IgD-negative memory B cell (primary cell): ENCODE measurements around the gene SLC25A22. TPM values are rescaled to one million over a fixed set of nuclear protein-coding genes. Genes with fewer than 3 reads are reported as not detected.

Experiments used
- H3K27ac Mint-ChIP-seq, 3 donors: one replicate each; pipeline ENCODE4 v1.8.0; 2020 to 2022; ENCODE audit warnings: mild to moderate bottlenecking in 3 of 3, mixed read lengths in 3 of 3, moderate library complexity in 1 of 3
- H3K27me3 Mint-ChIP-seq: one replicate; pipeline ENCODE4 v1.8.0; 2021; ENCODE audit warnings: mixed read lengths
- H3K36me3 Mint-ChIP-seq: one replicate; pipeline ENCODE4 v1.8.0; 2020; ENCODE audit warnings: mild to moderate bottlenecking, mixed read lengths
- H3K4me1 Mint-ChIP-seq, 3 donors: one replicate each; pipeline ENCODE4 v1.8.0; 2020 to 2022; ENCODE audit warnings: mixed read lengths in 3 of 3, mild to moderate bottlenecking in 1 of 3
- H3K4me3 Mint-ChIP-seq, 4 donors: one replicate each; pipeline ENCODE4 v1.8.0; 2020 to 2022; ENCODE audit warnings: mild to moderate bottlenecking in 4 of 4, mixed read lengths in 4 of 4, moderate library complexity in 3 of 4
- H3K9me3 Mint-ChIP-seq, 3 donors: one replicate each; pipeline ENCODE4 v1.8.0; 2020 to 2021; ENCODE audit warnings: mixed read lengths in 3 of 3, mild to moderate bottlenecking in 1 of 3
- polyA plus RNA-seq: library from polyadenylated mRNA; unstranded; fragments of 300-500 nt; fragmentation: Illumina TruSeq; gene quantifications from one replicate; pipeline ENCODE4 v1.2.3, GENCODE V29; 2021

Gene SLC25A22
- polyA plus RNA-seq, 1 donor from 2014 or later, result 9.5 TPM

- peak overlapping the region; percentile 88 to 100 (median 91) for H3K27ac Mint-ChIP-seq
- H3K4me1 Mint-ChIP-seq, result peaks cover 0 to 6% (median 5%) of the 10 kb centered on the region in 3 donors
- peak overlapping the region; percentile 87 to 99 (median 96) for H3K4me3 Mint-ChIP-seq
- no peaks in the 10 kb centered on the region for H3K27me3 Mint-ChIP-seq
- no peaks in the 10 kb centered on the region for H3K9me3 Mint-ChIP-seq
- no peaks in the 10 kb centered on the region for H3K36me3 Mint-ChIP-seq
Measured at GRCh38 chr11:795634-796564, 2.2 kb downstream of the SLC25A22 start.

- H3K36me3 Mint-ChIP-seq, result no peaks in the 10 kb centered on the region
- H3K4me1 Mint-ChIP-seq, result peaks cover 0 to 6% (median 5%) of the 10 kb centered on the region in 3 donors
- no peaks in the 10 kb centered on the region for H3K9me3 Mint-ChIP-seq
- H3K27ac Mint-ChIP-seq, result peak overlapping the region in 1 of 3 donors; percentile 74
- H3K27me3 Mint-ChIP-seq, result no peaks in the 10 kb centered on the region
- peak overlapping the region; percentile 48 to 81 (median 62) for H3K4me3 Mint-ChIP-seq
Measured at GRCh38 chr11:794766-795633, 3.1 kb downstream of the SLC25A22 start.

GRCh38 chr11:794013-794765 is 3.9 kb downstream of the SLC25A22 start:
- H3K9me3 Mint-ChIP-seq, result no peaks in the 10 kb centered on the region
- H3K36me3 Mint-ChIP-seq, result no peaks in the 10 kb centered on the region
- H3K4me1 Mint-ChIP-seq, result peaks cover 0 to 6% (median 5%) of the 10 kb centered on the region in 3 donors
- peak overlapping the region in 3 of 4 donors; percentile 48 to 75 (median 69) for H3K4me3 Mint-ChIP-seq
- H3K27ac Mint-ChIP-seq, result peak overlapping the region in 1 of 3 donors; percentile 74
- no peaks in the 10 kb centered on the region for H3K27me3 Mint-ChIP-seq

GRCh38 chr11:793556-793955 is 4.5 kb downstream of the SLC25A22 start:
- Mint-ChIP-seq H3K27me3 (peaks cover 3% of the 10 kb centered on the region), H3K4me3 (peak overlapping the region in 2 of 4 donors; percentile 43 to 75), H3K36me3 (no peaks in the 10 kb centered on the region), H3K27ac (no peak overlapping the region), H3K9me3 (no peaks in the 10 kb centered on the region), H3K4me1 (peaks cover 0 to 6% (median 5%) of the 10 kb centered on the region in 3 donors)

- H3K9me3 Mint-ChIP-seq, result no peaks in the 10 kb centered on the region
- H3K4me3 Mint-ChIP-seq, result peak overlapping the region in 1 of 4 donors; percentile 26
- H3K36me3 Mint-ChIP-seq, result no peaks in the 10 kb centered on the region
- peaks cover 3% of the 10 kb centered on the region for H3K27me3 Mint-ChIP-seq
- H3K27ac Mint-ChIP-seq, result no peak overlapping the region
- H3K4me1 Mint-ChIP-seq, result peaks cover 0 to 6% (median 5%) of the 10 kb centered on the region in 3 donors
Measured at GRCh38 chr11:792873-793272, 5.2 kb downstream of the SLC25A22 start.

- no peak overlapping the region for H3K27ac Mint-ChIP-seq
- peaks cover 3% of the 10 kb centered on the region for H3K27me3 Mint-ChIP-seq
- H3K4me3 Mint-ChIP-seq, result no peak overlapping the region
- H3K9me3 Mint-ChIP-seq, result no peaks in the 10 kb centered on the region
- peaks cover 0 to 6% (median 5%) of the 10 kb centered on the region in 3 donors for H3K4me1 Mint-ChIP-seq
- H3K36me3 Mint-ChIP-seq, result no peaks in the 10 kb centered on the region
Measured at GRCh38 chr11:792535-792821, 5.6 kb downstream of the SLC25A22 start.

- H3K27ac Mint-ChIP-seq, result peak overlapping the region in 1 of 3 donors; percentile 51
- H3K27me3 Mint-ChIP-seq, result peaks cover 3% of the 10 kb centered on the region
- H3K4me3 Mint-ChIP-seq, result no peak overlapping the region
- peaks cover 0 to 5% (median 4%) of the 10 kb centered on the region in 3 donors for H3K4me1 Mint-ChIP-seq
- no peaks in the 10 kb centered on the region for H3K9me3 Mint-ChIP-seq
- no peaks in the 10 kb centered on the region for H3K36me3 Mint-ChIP-seq
Measured at GRCh38 chr11:791658-792534, 6.2 kb downstream of the SLC25A22 start.

GRCh38 chr11:790721-791564 is 7.1 kb downstream of the SLC25A22 start:
- Mint-ChIP-seq H3K9me3 (no peaks in the 10 kb centered on the region), H3K4me1 (peaks cover 0 to under 1% (median under 1%) of the 10 kb centered on the region in 3 donors), H3K36me3 (no peaks in the 10 kb centered on the region), H3K27ac (peak overlapping the region in 2 of 3 donors; percentile 31 to 42), H3K27me3 (peaks cover 3% of the 10 kb centered on the region), H3K4me3 (no peak overlapping the region)

- Mint-ChIP-seq H3K9me3 (no peaks in the 10 kb centered on the region), H3K36me3 (no peaks in the 10 kb centered on the region), H3K27ac (peak within 1 kb of the TSS in 2 of 3 donors; percentile 31 to 42), H3K27me3 (peaks cover 4% of the 10 kb centered on the region), H3K4me1 (no peaks in the 10 kb centered on the region), H3K4me3 (peak within 1 kb of the TSS in 3 of 4 donors; percentile 21 to 45 (median 38))
Measured at GRCh38 chr11:789943-790342, 8.1 kb downstream of the SLC25A22 start, which contains the start of gene CEND1. CEND1 (minus strand) TSS chr11:790090; CDS start chr11:788576, 1,514 bp downstream.

- no peaks in the 10 kb centered on the region for H3K36me3 Mint-ChIP-seq
- H3K4me1 Mint-ChIP-seq, result no peaks in the 10 kb centered on the region
- H3K27ac Mint-ChIP-seq, result no peak overlapping the region
- peaks cover 6% of the 10 kb centered on the region for H3K27me3 Mint-ChIP-seq
- no peaks in the 10 kb centered on the region for H3K9me3 Mint-ChIP-seq
- peak overlapping the region in 2 of 4 donors; percentile 21 to 38 for H3K4me3 Mint-ChIP-seq
Measured at GRCh38 chr11:788953-789940, 8.8 kb downstream of the SLC25A22 start.

GRCh38 chr11:788009-788640 is 10.0 kb downstream of the SLC25A22 start:
- Mint-ChIP-seq H3K4me1 (no peaks in the 10 kb centered on the region), H3K27me3 (peaks cover 6% of the 10 kb centered on the region), H3K4me3 (no peak overlapping the region), H3K27ac (no peak overlapping the region), H3K9me3 (no peaks in the 10 kb centered on the region), H3K36me3 (no peaks in the 10 kb centered on the region)
